Measurements from ENCODE around the gene GPR132.

GRCh38 chr14:105085766-105086165, 20.5 kb upstream of the GPR132 start:
- TF ChIP-seq CTCF (IDR thresholded peaks at IDR 0.05 in 2 of 3, conservative IDR thresholded peaks at IDR 0.05 in 1 of 3; ENCODE audit: borderline replicate concordance in 1 of 3, insufficient read depth in 1 of 3, low read depth in 2 of 3, low read length in 2 of 3) (no peak), SIN3A (IDR thresholded peaks at IDR 0.05; ENCODE audit: low read depth) (no peak), EZH2phosphoT487 (IDR thresholded peaks at IDR 0.05; ENCODE audit: borderline replicate concordance) (no peak), POLR2A (IDR thresholded peaks at IDR 0.05; ENCODE audit: borderline replicate concordance, extremely low read depth, insufficient read depth, insufficient read length) (no peak), ZNF274 (IDR thresholded peaks at IDR 0.05; ENCODE audit: low read depth, low read length) (no peak), MAX (IDR thresholded peaks at IDR 0.05) (no peak), REST (IDR thresholded peaks at IDR 0.05; ENCODE audit: low read depth) (no peak), CEBPB (IDR thresholded peaks at IDR 0.05; ENCODE audit: low read depth) (no peak), JUND (IDR thresholded peaks at IDR 0.05) (no peak), EZH2 (IDR thresholded peaks at IDR 0.05) (no peak), ATF3 (IDR thresholded peaks at IDR 0.05) (no peak), YY1 (IDR thresholded peaks at IDR 0.05; ENCODE audit: extremely low read depth, insufficient replicate concordance, low read depth, low read length) (no peak), RAD21 (IDR thresholded peaks at IDR 0.05; ENCODE audit: low read depth) (no peak)
